Right atrium auricular region (tissue), 2 donors: ENCODE data around the gene C6orf15. TPM values are rescaled to one million over a fixed set of nuclear protein-coding genes. Genes with fewer than 3 reads are reported as not detected.
"Not testable (repeated sequence)": the region's sequence is repeated elsewhere in the genome, so short reads cannot be mapped to it uniquely, and the experiment has no call there.

Experiments used
- DNase-seq: peaks from one replicate; pipeline ENCODE4 v3.0.0-alpha.2; 2019; ENCODE audit warnings: low spot score
- H3K27ac ChIP-seq, 2 donors: fragments of 200-600 bp; sonication (generic); 1 replicate in 1 of 2; 2 replicates in 1 of 2; pipeline ENCODE4 v1.5.1; 2016 to 2019
- H3K27me3 ChIP-seq, 2 donors: fragments of 200-600 bp; sonication (generic); one replicate each; pipeline versions ENCODE4 v1.5.1 to v1.6.0; 2017 to 2019
- H3K36me3 ChIP-seq: fragments of 200-600 bp; sonication (generic); one replicate; pipeline ENCODE4 v1.5.1; 2016
- H3K4me1 ChIP-seq, 2 donors: fragments of 200-600 bp; sonication (generic); one replicate each; pipeline versions ENCODE4 v1.5.1 to v1.6.0; 2017 to 2019
- H3K4me3 ChIP-seq, 2 donors: fragments of 200-600 bp; sonication (generic); 1 replicate in 1 of 2; 2 replicates in 1 of 2; pipeline ENCODE4 v1.5.1; 2017 to 2019; ENCODE audit warnings: mild to moderate bottlenecking in 1 of 2, moderate library complexity in 1 of 2
- H3K9me3 ChIP-seq, 2 donors: fragments of 200-600 bp; sonication (generic); one replicate each; pipeline ENCODE4 v1.5.1; 2019
- CTCF ChIP-seq, 2 donors: fragments of 200-600 bp; sonication (generic); IDR thresholded peaks; one replicate each; pipeline ENCODE4 v1.5.1; 2019; ENCODE audit warnings: antibody characterized with exemption in 2 of 2
- total RNA-seq, 2 donors: library from RNA; depleted of rRNA; stranded (reverse); fragments of >200 nt; gene quantifications; one replicate each; pipeline ENCODE4 v1.1.0, GENCODE V29; 2016

Gene C6orf15
- total RNA-seq, 2 donors from 2014 or later, result not detected

GRCh38 chr6:31068669-31069340 is 43.6 kb downstream of the C6orf15 start:
- H3K36me3 ChIP-seq, result no peaks in the 10 kb centered on the region
- DNase-seq, result peak; percentile 77
- TF ChIP-seq CTCF (IDR thresholded peaks at IDR 0.05), result peak; percentile 78 to 91
- no peaks in the 10 kb centered on the region for H3K9me3 ChIP-seq
- no peak overlapping the region for H3K27ac ChIP-seq
- H3K4me1 ChIP-seq, result peaks cover 0 to 5% of the 10 kb centered on the region in 2 donors
- no peaks in the 10 kb centered on the region for H3K27me3 ChIP-seq
- no peak overlapping the region for H3K4me3 ChIP-seq

GRCh38 chr6:31067891-31068668 is 44.3 kb downstream of the C6orf15 start:
- not testable (repeated sequence) for H3K27me3 ChIP-seq, DNase-seq, H3K36me3 ChIP-seq, H3K9me3 ChIP-seq, H3K4me1 ChIP-seq, H3K27ac ChIP-seq, H3K4me3 ChIP-seq

- H3K27me3 ChIP-seq, DNase-seq, H3K36me3 ChIP-seq, H3K9me3 ChIP-seq, H3K4me3 ChIP-seq, H3K4me1 ChIP-seq, H3K27ac ChIP-seq: not testable (repeated sequence)
Measured at GRCh38 chr6:31067028-31067427, 45.3 kb downstream of the C6orf15 start.

GRCh38 chr6:31065556-31065955 is 46.8 kb downstream of the C6orf15 start:
- Histone ChIP-seq H3K36me3 (no peaks in the 10 kb centered on the region), H3K4me3 (no peak overlapping the region), H3K9me3 (no peaks in the 10 kb centered on the region), H3K4me1 (no peaks in the 10 kb centered on the region), H3K27ac (no peak overlapping the region), H3K27me3 (no peaks in the 10 kb centered on the region)
- no peak for DNase-seq
- TF ChIP-seq CTCF (IDR thresholded peaks at IDR 0.05), result no peak

GRCh38 chr6:31063906-31064435 is 48.4 kb downstream of the C6orf15 start:
- DNase-seq, result no peak
- H3K4me3 ChIP-seq, result no peak overlapping the region
- no peak overlapping the region for H3K27ac ChIP-seq
- no peaks in the 10 kb centered on the region for H3K9me3 ChIP-seq
- H3K4me1 ChIP-seq, result no peaks in the 10 kb centered on the region
- no peak for TF ChIP-seq CTCF (IDR thresholded peaks at IDR 0.05)
- H3K27me3 ChIP-seq, result no peaks in the 10 kb centered on the region
- no peaks in the 10 kb centered on the region for H3K36me3 ChIP-seq

Other genes with a start within 250 kb of the C6orf15 start
- gene DDR1, start 228.1 kb downstream of the C6orf15 start, total RNA-seq, result 100 to 1,000 TPM in 1 of 2 donors, 10 to 100 TPM in 1; 61.7 to 106 TPM
- gene GTF2H4, start 204.4 kb downstream of the C6orf15 start, total RNA-seq, result 1 to 10 TPM; 3.6 to 4.0 TPM
- gene VARS2, start 198.3 kb downstream of the C6orf15 start, total RNA-seq, result 10 to 100 TPM; 12.1 to 13.6 TPM
- gene SFTA2, start 180.4 kb downstream of the C6orf15 start, total RNA-seq, result not detected
- gene MUCL3, start 171.6 kb downstream of the C6orf15 start, total RNA-seq, result not detected
- not detected for gene MUC21, start 128.9 kb downstream of the C6orf15 start, total RNA-seq
- not detected for gene MUC22, start 102.1 kb downstream of the C6orf15 start, total RNA-seq
- gene PSORS1C1, start 2.2 kb upstream of the C6orf15 start, total RNA-seq, result 1 to 10 TPM in 1 of 2 donors, under 1 TPM in 1; 0.33 to 1.5 TPM
- gene CDSN, start 7.9 kb upstream of the C6orf15 start, total RNA-seq, result not detected
- not detected for gene PSORS1C2, start 26.5 kb upstream of the C6orf15 start, total RNA-seq
- 1 to 10 TPM; 7.6 to 9.1 TPM for gene CCHCR1, start 45.2 kb upstream of the C6orf15 start, total RNA-seq
- 1 to 10 TPM; 1.5 to 1.6 TPM for gene TCF19, start 46.0 kb upstream of the C6orf15 start, total RNA-seq
- not detected for gene POU5F1, start 58.1 kb upstream of the C6orf15 start, total RNA-seq
- 100 to 1,000 TPM; 122 to 503 TPM for gene HLA-C, start 159.5 kb upstream of the C6orf15 start, total RNA-seq
- gene HLA-B, start 244.6 kb upstream of the C6orf15 start, total RNA-seq, result 100 to 1,000 TPM; 297 to 584 TPM